Measurements from ENCODE around the gene TDP1. TPM values are rescaled to one million over a fixed set of nuclear protein-coding genes. Genes with fewer than 3 reads are reported as not detected.

TDP1 gene
- 10 to 100 TPM in 3 of 4 donors, under 1 TPM in 1; 0.75 to 28.3 (median 14.5) TPM for total RNA-seq

- DNase-seq, result peak; percentile 98
- Histone ChIP-seq H3K36me3 (no peaks in the 10 kb centered on the region), H3K27ac (peak within 1 kb of the TSS; percentile 86 to 98 (median 96)), H3K27me3 (no peaks in the 10 kb centered on the region), H3K9me3 (no peaks in the 10 kb centered on the region), H3K4me1 (peaks cover 4 to 24% (median 19%) of the 10 kb centered on the region in 4 donors), H3K4me3 (peak within 1 kb of the TSS; percentile 56 to 87 (median 75))
- in situ Hi-C loops (cut with MboI; ENCODE audit: low pct_ligation_motif_present in 1 of 4, low pct_unique_long_range_greater_than_20kb in 1 of 4, low sequenced_read_pairs in 3 of 4) (loop anchor here in 1 of 4 donors (25.0 kb wide), 1 partner anchor 281 kb away; no protein-coding TSS in a partner anchor), intact Hi-C loops (cut with DNase I; ENCODE audit: low total_unique reads) (no loop called here)
- WGBS, 2 donors (ENCODE audit: low coverage in 1 of 2), result 1% methylated on average over 60 of the region's 84 CpGs; no CpG with 5 or more reads in 1 of the 2 donors
- no peak for TF ChIP-seq EP300 (IDR thresholded peaks at IDR 0.05; ENCODE audit: low read depth)
- TF ChIP-seq POLR2A (IDR thresholded peaks at IDR 0.05), result peak; percentile 93
- TF ChIP-seq, protein P1, sequence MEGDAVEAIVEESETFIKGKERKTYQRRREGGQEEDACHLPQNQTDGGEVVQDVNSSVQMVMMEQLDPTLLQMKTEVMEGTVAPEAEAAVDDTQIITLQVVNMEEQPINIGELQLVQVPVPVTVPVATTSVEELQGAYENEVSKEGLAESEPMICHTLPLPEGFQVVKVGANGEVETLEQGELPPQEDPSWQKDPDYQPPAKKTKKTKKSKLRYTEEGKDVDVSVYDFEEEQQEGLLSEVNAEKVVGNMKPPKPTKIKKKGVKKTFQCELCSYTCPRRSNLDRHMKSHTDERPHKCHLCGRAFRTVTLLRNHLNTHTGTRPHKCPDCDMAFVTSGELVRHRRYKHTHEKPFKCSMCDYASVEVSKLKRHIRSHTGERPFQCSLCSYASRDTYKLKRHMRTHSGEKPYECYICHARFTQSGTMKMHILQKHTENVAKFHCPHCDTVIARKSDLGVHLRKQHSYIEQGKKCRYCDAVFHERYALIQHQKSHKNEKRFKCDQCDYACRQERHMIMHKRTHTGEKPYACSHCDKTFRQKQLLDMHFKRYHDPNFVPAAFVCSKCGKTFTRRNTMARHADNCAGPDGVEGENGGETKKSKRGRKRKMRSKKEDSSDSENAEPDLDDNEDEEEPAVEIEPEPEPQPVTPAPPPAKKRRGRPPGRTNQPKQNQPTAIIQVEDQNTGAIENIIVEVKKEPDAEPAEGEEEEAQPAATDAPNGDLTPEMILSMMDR (IDR thresholded peaks at IDR 0.05), result peak in 2 of 5 experiments; percentile 4 to 20
- TF ChIP-seq POLR2AphosphoS5 (IDR thresholded peaks at IDR 0.05), result peak; percentile 89 to 96 (median 95)
Observed at GRCh38 chr14:89955745-89956660, at the start of gene TDP1. TDP1 (plus strand) TSS chr14:89955927; CDS start chr14:89963115, 7,188 bp downstream.

DNA sequence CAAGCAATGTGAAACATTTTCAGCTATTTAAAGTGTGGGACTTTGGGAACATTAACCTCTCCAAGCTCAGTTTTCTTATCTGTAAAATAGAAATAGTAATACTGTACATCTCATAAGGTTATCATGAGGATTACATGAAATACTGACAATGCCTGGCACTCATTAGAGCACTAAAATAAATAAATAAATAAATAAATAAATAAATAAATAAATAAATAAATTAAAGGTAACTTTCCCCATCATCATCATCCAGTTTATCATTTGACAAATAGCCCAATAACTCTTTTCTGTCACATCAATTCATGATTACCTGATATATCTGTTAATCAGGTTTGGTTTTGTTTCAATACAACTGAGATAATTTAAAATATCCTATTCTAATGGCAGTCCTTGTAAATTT, 49.7 kb upstream of the TDP1 start:
- intact Hi-C loops (cut with DNase I; ENCODE audit: low total_unique reads), result no loop called here
- no peak overlapping the region for H3K4me3 ChIP-seq
- H3K4me1 ChIP-seq, result peaks cover under 1 to 17% (median 5%) of the 10 kb centered on the region in 4 donors
- H3K27ac ChIP-seq, result no peak overlapping the region
- DNase-seq, result no peak
- H3K9me3 ChIP-seq, result no peaks in the 10 kb centered on the region
- no peak for TF ChIP-seq POLR2A (IDR thresholded peaks at IDR 0.05)
- TF ChIP-seq, protein P1 (IDR thresholded peaks at IDR 0.05), result no peak
- H3K36me3 ChIP-seq, result no peaks in the 10 kb centered on the region
- in situ Hi-C loops (cut with MboI; ENCODE audit: low pct_ligation_motif_present in 1 of 4, low pct_unique_long_range_greater_than_20kb in 1 of 4, low sequenced_read_pairs in 3 of 4), result loop anchor here in 3 of 4 donors (25.0 kb wide), 6 partner anchors 294 to 869 kb away; partner anchors contain the start of gene FOXN3 (in 1 of the 3)
- no peaks in the 10 kb centered on the region for H3K27me3 ChIP-seq

DNA sequence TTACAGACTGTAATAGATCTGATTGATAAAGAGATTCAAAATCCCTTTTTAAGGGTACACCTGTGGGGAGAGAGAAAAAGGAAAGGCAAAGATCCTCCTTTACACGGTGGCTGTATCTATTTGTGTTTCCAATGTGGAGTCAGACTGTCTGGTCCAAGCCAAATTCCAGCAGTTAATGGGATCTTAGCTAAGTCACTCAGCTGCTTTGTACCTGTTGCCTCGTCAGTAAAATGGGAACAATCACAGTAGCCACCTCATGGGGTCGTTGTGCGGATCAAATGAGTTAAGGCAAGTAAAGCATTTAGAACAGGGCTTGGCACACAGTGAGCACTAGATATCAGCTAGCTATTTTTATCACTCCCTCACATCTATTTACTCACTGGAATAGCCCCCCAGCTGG, 48.1 kb upstream of the TDP1 start:
- H3K4me1 ChIP-seq, result peaks cover 13 to 33% (median 20%) of the 10 kb centered on the region in 4 donors
- no peaks in the 10 kb centered on the region for H3K27me3 ChIP-seq
- TF ChIP-seq EP300 (IDR thresholded peaks at IDR 0.05; ENCODE audit: low read depth) (no peak), POLR2AphosphoS5 (IDR thresholded peaks at IDR 0.05) (no peak), POLR2A (IDR thresholded peaks at IDR 0.05) (no peak)
- TF ChIP-seq, protein P1 (IDR thresholded peaks at IDR 0.05), result no peak
- intact Hi-C loops (cut with DNase I; ENCODE audit: low total_unique reads), result no loop called here
- in situ Hi-C loops (cut with MboI; ENCODE audit: low pct_ligation_motif_present in 1 of 4, low pct_unique_long_range_greater_than_20kb in 1 of 4, low sequenced_read_pairs in 3 of 4), result loop anchor here in 3 of 4 donors (25.0 kb wide), 6 partner anchors 295 to 870 kb away; partner anchors contain the start of gene FOXN3 (in 1 of the 3)
- no peak overlapping the region for H3K27ac ChIP-seq
- 86% methylated on average over 4 of the region's 4 CpGs for WGBS, 2 donors (ENCODE audit: low coverage in 1 of 2)
- no peaks in the 10 kb centered on the region for H3K9me3 ChIP-seq
- no peak overlapping the region for H3K4me3 ChIP-seq
- no peak for DNase-seq
- no peaks in the 10 kb centered on the region for H3K36me3 ChIP-seq

DNA sequence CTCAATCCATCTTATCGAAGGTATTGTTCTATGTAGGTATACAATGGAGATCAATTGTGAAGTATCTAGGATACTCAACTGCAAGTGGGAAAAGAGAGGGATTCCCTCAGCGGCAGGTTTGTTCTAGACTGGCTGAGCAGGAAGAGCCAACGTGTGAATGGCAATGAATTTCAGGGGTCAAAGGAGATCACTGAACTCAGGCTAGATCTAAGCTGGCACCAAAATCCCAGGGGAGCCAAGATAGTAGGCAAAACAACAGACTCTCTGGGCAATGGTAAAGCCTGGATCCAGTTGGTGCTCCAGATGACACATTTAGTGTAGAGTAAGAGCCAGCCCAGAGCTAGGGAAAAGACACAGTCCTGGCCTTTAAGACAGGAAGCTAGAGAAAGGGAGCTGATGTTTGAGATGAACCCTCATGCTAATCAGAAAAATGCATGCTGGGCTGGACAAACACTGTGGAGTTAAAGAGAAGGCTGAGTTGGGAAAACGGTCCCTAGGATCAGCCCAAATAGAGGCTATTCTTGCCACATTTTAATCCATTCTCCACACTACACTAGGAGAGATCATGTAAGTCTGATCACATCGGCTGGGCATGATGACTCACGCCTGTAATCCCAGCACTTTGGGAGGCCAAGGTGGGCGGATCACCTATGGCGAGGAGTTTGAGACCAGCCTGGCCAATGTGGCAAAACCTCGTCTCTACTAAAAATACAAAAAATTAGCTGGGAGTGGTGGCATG, 46.8 kb upstream of the TDP1 start:
- TF ChIP-seq, protein P1 (IDR thresholded peaks at IDR 0.05), result no peak
- TF ChIP-seq EP300 (IDR thresholded peaks at IDR 0.05; ENCODE audit: low read depth) (no peak), POLR2A (IDR thresholded peaks at IDR 0.05) (no peak), POLR2AphosphoS5 (IDR thresholded peaks at IDR 0.05) (no peak)
- no peaks in the 10 kb centered on the region for H3K9me3 ChIP-seq
- no peak overlapping the region for H3K4me3 ChIP-seq
- WGBS, 2 donors (ENCODE audit: low coverage in 1 of 2), result 86 to 92% methylated on average over 5 to 9 of the region's 9 CpGs
- no peak for DNase-seq
- H3K4me1 ChIP-seq, result peaks cover 13 to 32% (median 23%) of the 10 kb centered on the region in 4 donors
- H3K36me3 ChIP-seq, result no peaks in the 10 kb centered on the region
- in situ Hi-C loops (cut with MboI; ENCODE audit: low pct_ligation_motif_present in 1 of 4, low pct_unique_long_range_greater_than_20kb in 1 of 4, low sequenced_read_pairs in 3 of 4), result loop anchor here in 3 of 4 donors (25.0 kb wide), 6 partner anchors 297 to 872 kb away; partner anchors contain the start of gene FOXN3 (in 1 of the 3)
- intact Hi-C loops (cut with DNase I; ENCODE audit: low total_unique reads), result no loop called here
- no peak overlapping the region for H3K27ac ChIP-seq
- H3K27me3 ChIP-seq, result no peaks in the 10 kb centered on the region

Measured in transverse colon (tissue), 4 donors.